NB4 (cell line): Measurements from ENCODE around the gene SRPX2.

Source experiments
- MYC ChIP-seq: IDR thresholded peaks from 2 replicates; pipeline ENCODE4 v1.6.1; 2011; ENCODE audit warnings: low read depth, low read length
- POLR2A ChIP-seq: IDR thresholded peaks from 2 replicates; pipeline ENCODE4 v1.6.1; 2011; ENCODE audit warnings: mild to moderate bottlenecking; ENCODE audit not compliant: insufficient read length; ENCODE audit errors: extremely low read depth
- TF ChIP-seq, protein P1 (sequence below): IDR thresholded peaks from 2 replicates; pipeline ENCODE4 v1.6.1; 2011; ENCODE audit warnings: low read depth, low read length
- TF ChIP-seq, protein P2 (sequence below): IDR thresholded peaks from one replicate; pipeline ENCODE4 v1.5.1; 2012; ENCODE audit warnings: low read depth, low read length

DNA sequence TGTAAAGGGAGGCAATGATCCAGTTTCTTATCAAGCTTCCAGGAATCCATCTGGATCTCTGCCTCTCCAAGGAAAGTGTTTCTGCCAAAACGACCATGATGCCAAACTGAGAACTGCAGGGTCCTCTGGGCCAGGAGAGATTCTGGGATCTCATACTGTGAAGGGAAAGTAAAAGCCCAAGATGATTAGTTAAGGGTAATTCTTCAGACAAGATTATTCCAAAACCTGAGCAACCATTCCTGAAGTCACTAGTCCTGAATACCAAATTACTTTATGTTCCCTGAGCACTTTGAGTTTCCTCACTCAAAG, 42.0 kb downstream of the SRPX2 start:
- no peak for TF ChIP-seq MYC
- TF ChIP-seq, protein P1, sequence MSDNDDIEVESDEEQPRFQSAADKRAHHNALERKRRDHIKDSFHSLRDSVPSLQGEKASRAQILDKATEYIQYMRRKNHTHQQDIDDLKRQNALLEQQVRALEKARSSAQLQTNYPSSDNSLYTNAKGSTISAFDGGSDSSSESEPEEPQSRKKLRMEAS: no peak
- TF ChIP-seq, protein P2, sequence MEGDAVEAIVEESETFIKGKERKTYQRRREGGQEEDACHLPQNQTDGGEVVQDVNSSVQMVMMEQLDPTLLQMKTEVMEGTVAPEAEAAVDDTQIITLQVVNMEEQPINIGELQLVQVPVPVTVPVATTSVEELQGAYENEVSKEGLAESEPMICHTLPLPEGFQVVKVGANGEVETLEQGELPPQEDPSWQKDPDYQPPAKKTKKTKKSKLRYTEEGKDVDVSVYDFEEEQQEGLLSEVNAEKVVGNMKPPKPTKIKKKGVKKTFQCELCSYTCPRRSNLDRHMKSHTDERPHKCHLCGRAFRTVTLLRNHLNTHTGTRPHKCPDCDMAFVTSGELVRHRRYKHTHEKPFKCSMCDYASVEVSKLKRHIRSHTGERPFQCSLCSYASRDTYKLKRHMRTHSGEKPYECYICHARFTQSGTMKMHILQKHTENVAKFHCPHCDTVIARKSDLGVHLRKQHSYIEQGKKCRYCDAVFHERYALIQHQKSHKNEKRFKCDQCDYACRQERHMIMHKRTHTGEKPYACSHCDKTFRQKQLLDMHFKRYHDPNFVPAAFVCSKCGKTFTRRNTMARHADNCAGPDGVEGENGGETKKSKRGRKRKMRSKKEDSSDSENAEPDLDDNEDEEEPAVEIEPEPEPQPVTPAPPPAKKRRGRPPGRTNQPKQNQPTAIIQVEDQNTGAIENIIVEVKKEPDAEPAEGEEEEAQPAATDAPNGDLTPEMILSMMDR: no peak
- TF ChIP-seq POLR2A: no peak
